Left ventricle myocardium inferior (tissue), 1 donor: ENCODE results near the gene NLRP4. TPM values are rescaled to one million over a fixed set of nuclear protein-coding genes. Genes with fewer than 3 reads are reported as not detected.

ENCODE experiments used
- DNase-seq: peaks from one replicate; pipeline ENCODE4 v3.0.0-alpha.2; 2020
- H3K27ac ChIP-seq: fragments of 200-600 bp; replicated peaks from 2 replicates; pipeline ENCODE4 v1.8.0; 2021
- H3K27me3 ChIP-seq: fragments of 200-600 bp; 2 replicates; pipeline ENCODE4 v1.8.0; 2021; ENCODE audit warnings: low read depth
- H3K36me3 ChIP-seq: fragments of 200-600 bp; 2 replicates; pipeline ENCODE4 v1.8.0; 2021
- H3K4me1 ChIP-seq: fragments of 200-600 bp; 2 replicates; pipeline ENCODE4 v1.8.0; 2021
- H3K4me3 ChIP-seq: fragments of 200-600 bp; 2 replicates; pipeline ENCODE4 v1.8.0; 2021; ENCODE audit warnings: mild to moderate bottlenecking, moderate library complexity
- H3K9me3 ChIP-seq: fragments of 200-600 bp; replicated peaks from 2 replicates; pipeline ENCODE4 v1.8.0; 2021
- CTCF ChIP-seq: fragments of 200-600 bp; IDR thresholded peaks from 2 replicates; pipeline ENCODE4 v1.8.0; 2021; ENCODE audit warnings: antibody characterized with exemption, mild to moderate bottlenecking, borderline replicate concordance
- intact Hi-C: fragments of 100-400 bp; cut with micrococcal nuclease; formaldehyde crosslinking; loops from one replicate; pipeline ENCODE4 v1.11.0; 2022
- total RNA-seq: library from RNA; stranded (reverse); fragmentation: NEBNext Ultra II Directional; extraction: Animal tissue kit (Norgen Biotek cat#: 25700); gene quantifications from one replicate; pipeline ENCODE4 v1.2.1, GENCODE V29; 2021
- donor health status: DM: no; HTN: yes; CAD: no; lungs with severe emphysema.

The NLRP4 gene
- total RNA-seq, 1 donor from 2014 or later = not detected

- Histone ChIP-seq H3K4me3 (no peak overlapping the region), H3K36me3 (no peaks in the 10 kb centered on the region), H3K27me3 (peaks cover 17% of the 10 kb centered on the region), H3K9me3 (no peaks in the 10 kb centered on the region), H3K27ac (no peak overlapping the region), H3K4me1 (no peaks in the 10 kb centered on the region)
- no peak for DNase-seq
- no peak for TF ChIP-seq CTCF
- intact Hi-C loops = no loop called here
These were observed 3.7 kb upstream of the NLRP4 start for GRCh38 chr19:55832676-55833075.

DNA sequence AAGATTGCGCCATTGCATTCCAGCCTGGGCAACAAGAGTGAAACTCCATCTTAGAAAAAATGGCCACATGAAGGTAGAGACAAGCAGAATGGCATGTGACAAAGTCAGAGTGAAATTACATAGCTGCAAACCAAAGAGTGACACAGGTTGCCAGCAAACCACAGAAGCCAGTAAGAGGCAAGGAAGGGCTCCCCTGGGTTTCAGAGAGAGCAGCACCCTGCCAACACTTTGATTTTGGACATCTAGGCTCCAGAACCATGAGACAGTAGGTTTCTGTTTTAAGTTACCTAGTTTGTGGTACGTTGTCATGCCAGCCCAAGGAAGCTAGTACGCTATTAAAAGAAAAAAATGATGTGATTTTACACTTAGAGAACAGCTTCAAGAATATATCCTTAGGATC, 1.9 kb downstream of the NLRP4 start:
- Histone ChIP-seq H3K36me3 (no peaks in the 10 kb centered on the region), H3K9me3 (peaks cover 11% of the 10 kb centered on the region), H3K27ac (no peak overlapping the region), H3K27me3 (peaks cover 15% of the 10 kb centered on the region), H3K4me3 (no peak overlapping the region), H3K4me1 (no peaks in the 10 kb centered on the region)
- no peak for TF ChIP-seq CTCF
- intact Hi-C loops = no loop called here
- no peak for DNase-seq

DNA sequence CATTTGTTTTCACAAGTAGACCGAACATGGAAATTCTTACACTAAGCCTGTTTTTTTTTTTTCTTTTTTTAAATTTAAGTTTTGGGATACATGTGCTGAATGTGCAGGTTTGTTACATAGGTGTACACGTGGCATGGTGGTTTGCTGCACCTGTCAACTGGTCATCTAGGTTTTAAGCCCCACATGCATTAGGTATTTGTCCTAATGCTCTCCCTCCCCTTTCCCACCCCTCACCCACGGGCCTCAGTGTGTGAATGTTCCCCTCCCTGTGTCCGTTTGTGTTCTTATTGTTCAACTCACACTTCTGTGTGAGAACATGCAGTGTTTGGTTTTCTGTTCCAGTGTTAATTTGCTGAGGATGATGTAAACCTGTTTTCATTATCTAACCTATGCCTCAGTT, 2.6 kb downstream of the NLRP4 start:
- Histone ChIP-seq H3K4me3 (no peak overlapping the region), H3K27ac (no peak overlapping the region), H3K4me1 (no peaks in the 10 kb centered on the region), H3K27me3 (peaks cover 21% of the 10 kb centered on the region), H3K9me3 (peaks cover 13% of the 10 kb centered on the region), H3K36me3 (no peaks in the 10 kb centered on the region)
- no peak for TF ChIP-seq CTCF
- DNase-seq = no peak
- intact Hi-C loops = no loop called here

DNA sequence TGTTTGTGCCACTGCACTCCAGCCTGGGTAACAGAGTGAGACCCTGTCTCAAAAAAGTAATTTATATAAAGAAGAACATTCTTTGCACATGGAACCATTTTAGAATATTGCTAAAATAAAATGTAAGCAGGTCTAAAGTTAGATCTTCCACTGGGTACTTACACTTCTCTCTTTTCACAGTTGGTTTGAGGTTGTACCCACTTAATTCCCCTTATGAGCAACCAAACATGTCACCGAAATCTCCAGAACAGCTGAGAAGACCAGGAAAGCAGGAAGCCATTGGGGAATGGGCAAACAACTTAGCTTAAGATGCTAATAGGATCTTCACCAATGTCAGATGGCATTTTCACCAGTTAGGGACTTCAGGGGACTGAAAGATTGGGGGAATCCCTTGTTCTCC, 18.8 kb downstream of the NLRP4 start:
- Histone ChIP-seq H3K36me3 (no peaks in the 10 kb centered on the region), H3K4me3 (no peak overlapping the region), H3K27ac (no peak overlapping the region), H3K27me3 (no peaks in the 10 kb centered on the region), H3K9me3 (no peaks in the 10 kb centered on the region), H3K4me1 (no peaks in the 10 kb centered on the region)
- no peak for DNase-seq
- intact Hi-C loops = no loop called here
- TF ChIP-seq CTCF = no peak

DNA sequence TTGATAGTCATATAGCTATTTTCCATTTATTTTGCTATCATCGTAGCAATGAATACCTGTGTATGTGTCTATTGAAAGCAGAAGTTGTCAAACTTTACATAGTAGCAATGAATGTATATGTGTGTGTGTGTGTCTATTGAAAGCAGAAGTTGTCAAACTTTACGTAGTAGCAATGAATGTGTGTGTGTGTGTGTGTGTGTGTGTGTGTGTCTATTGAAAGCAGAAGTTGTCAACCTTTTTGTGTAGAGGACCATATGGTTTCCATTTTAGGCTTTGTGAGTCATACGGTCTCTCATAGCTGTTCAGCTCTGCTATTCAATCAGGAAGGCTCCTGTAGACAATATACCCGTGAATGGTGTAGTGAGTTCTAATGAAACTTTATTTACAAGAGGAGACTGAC, 20.8 kb downstream of the NLRP4 start:
- H3K4me3 ChIP-seq = no peak overlapping the region
- H3K27ac ChIP-seq = no peak overlapping the region
- intact Hi-C loops = no loop called here

More for the DNA sequence above, 20.8 kb downstream of the NLRP4 start:
- TF ChIP-seq CTCF = no peak
- Histone ChIP-seq H3K4me1 (no peaks in the 10 kb centered on the region), H3K9me3 (no peaks in the 10 kb centered on the region), H3K27me3 (peaks cover 9% of the 10 kb centered on the region), H3K36me3 (no peaks in the 10 kb centered on the region)
- DNase-seq = no peak
